Renal pelvis (tissue), 4 donors: Measurements from ENCODE around the gene CEPT1. TPM values are rescaled to one million over a fixed set of nuclear protein-coding genes. Genes with fewer than 3 reads are reported as not detected.
A peak's percentile ranks its signal among the peaks of the same experiment; 100 is the strongest.

ENCODE experiments used
- DNase-seq: peaks from one replicate; pipeline ENCODE4 v3.0.0-alpha.2; 2013
- polyA plus RNA-seq, 3 donors: library from polyadenylated mRNA; unstranded; fragments of 120-200 nt; gene quantifications; one replicate each; pipeline ENCODE4 v1.2.1, GENCODE V29; 2013; ENCODE audit not compliant: insufficient read length in 3 of 3

CEPT1 gene
- polyA plus RNA-seq, 3 donors = 38.0 to 56.0 (median 49.2) TPM

DNA sequence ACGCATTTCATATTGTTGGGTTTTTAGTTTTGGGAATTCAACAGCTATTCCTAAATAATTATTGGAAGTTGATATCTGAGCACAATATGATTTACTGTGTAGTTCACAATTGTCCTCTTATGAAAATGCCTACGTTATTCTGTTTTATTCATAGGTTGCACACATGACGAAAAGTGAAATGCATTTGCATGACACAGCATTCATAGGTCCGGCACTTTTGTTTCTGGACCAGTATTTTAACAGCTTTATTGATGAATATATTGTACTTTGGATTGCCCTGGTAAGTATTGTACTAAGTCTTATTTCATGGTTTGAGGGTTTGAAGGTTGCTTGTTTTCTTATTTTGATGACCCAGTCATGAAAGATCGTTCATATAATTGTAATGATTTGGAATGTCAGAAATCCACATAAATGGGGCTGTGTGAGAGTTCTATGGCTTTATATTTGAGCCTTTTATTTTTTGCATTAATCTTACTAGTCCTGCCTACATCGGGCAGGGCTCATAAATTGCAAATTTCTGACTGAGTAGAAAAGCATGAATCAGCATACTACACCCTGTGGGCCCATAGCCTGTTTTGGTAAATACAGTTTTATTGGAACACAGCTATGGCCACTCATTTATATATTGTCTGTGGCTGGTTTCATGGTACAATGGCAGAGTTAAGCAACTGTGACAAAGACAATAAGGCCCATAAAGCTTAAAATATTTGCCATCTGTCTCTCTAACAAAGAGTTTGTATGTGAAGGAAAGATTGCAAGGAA, 43.5 kb downstream of the CEPT1 start:
- DNase-seq = no peak

DNA sequence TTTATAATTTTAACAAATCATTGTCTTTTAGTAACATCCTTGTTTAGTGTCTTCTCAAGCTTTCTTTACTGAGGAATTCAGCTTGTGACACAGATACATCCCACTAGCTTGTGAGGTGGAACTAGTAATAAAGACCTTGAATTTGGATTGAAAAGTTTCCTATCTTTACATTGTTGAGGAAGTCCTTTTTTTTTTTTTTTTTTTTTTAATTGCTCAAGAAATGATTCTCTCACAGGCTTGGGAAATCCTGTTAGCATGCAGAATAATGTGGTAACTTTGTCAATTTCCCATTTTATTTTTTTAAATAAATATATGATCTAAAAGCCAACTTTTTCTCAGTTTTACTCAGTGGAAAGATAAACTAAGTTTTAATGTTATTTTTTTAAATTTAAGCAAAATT, 44.6 kb downstream of the CEPT1 start:
- no peak for DNase-seq

DNA sequence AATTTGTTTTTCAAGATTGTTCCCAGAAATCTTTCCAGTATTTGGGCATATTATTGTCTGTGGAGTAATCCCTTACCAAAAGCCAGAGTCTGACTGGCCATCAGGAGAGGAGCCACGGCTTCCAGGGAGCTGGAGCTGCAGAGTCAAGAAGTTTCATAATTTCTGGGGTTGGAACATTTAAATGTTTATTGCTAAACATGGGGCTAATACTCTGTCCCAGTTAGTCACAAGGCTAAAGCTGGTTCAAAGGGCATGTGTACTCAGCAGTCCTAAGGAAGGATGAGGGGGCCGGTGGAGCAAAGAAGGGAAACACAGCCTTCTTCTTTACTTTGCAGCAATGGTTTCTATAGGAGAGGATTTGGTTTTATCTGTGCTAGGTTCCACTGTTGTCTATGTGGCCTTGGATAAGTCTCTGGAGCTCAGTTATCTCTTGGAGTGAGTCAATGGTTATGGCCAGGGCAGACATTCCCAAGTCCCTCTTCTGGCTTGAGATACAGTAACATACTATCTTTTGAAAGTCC, 51.0 kb downstream of the CEPT1 start:
- no peak for DNase-seq

DNA sequence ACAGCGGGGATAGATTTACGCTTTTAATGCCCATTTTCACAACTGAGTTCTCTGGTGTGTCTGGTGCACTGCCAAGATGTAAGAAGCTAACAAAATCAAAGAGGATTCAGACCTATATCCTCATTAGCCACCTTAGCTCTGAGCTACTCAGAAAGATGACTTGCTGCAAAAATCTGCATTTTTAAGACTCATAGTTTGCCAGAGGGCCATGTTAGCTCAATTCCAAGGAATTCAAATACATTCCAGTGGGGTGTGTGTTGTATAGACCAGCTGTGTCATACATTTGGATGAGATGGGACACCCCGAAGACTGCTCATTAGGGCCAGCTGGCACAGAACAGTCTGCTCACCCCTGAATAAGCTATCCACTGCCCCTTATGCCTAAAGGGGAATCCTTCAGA, 51.5 kb downstream of the CEPT1 start:
- no peak for DNase-seq

DNA sequence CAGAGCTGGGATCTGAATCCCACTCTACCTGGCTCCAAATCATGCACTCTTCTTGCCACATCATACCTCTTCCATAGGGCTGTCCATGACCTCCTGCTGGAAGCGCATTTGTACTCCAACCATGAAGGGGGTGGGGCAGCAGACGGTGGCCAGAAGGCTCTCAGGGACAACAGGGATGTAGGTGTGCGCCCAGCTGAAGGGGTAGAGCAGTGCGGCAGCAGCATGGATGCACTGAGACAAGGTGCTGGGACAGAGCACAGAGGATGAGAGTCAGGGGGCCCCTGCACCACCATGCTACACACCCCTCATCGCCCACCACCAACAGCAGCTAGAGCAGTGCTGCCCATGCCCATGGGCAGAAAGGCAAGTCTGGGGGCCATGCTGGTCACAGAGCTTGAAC, 52.1 kb downstream of the CEPT1 start:
- DNase-seq = no peak

DNA sequence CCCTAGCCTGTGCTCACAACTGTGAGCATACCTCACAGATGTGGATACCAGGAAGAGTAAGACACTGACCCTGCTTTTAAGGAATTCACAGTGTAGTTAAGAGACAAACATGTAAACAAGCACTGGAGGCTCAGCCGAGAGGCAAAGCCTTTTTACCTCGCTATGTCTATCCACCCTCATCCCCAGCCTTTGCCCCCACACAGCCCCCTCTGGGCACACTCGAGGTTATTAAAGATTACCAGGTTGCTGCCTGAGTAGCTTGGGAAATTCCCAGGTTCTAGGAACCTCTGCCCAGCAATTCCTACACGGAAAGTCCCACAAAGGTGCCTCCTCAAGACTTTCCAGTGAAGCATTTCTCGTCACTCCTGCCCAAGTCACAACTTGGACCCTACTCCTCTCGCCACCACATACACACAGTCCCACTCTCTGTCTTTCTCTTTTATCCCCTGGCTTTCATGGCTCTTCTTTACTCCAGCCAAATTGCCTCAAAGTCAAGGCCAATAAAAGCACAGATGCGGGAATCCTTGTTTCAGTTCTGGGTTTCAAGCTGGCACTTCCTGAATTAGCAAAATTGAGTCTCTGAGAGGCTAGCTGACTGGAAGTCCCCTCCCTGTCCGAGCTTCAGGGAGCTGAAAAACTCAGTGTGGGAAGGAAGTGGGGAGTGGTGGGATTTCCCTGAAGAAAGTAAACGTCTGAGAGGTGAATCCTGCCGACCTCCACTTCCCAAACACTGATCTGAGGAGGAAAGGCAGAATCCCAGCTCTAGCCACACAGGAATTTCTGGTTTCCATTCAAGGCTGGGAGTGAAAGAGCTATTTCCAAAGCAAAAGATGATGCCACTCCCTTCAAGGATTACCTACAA, 52.9 kb downstream of the CEPT1 start:
- DNase-seq = no peak

DNA sequence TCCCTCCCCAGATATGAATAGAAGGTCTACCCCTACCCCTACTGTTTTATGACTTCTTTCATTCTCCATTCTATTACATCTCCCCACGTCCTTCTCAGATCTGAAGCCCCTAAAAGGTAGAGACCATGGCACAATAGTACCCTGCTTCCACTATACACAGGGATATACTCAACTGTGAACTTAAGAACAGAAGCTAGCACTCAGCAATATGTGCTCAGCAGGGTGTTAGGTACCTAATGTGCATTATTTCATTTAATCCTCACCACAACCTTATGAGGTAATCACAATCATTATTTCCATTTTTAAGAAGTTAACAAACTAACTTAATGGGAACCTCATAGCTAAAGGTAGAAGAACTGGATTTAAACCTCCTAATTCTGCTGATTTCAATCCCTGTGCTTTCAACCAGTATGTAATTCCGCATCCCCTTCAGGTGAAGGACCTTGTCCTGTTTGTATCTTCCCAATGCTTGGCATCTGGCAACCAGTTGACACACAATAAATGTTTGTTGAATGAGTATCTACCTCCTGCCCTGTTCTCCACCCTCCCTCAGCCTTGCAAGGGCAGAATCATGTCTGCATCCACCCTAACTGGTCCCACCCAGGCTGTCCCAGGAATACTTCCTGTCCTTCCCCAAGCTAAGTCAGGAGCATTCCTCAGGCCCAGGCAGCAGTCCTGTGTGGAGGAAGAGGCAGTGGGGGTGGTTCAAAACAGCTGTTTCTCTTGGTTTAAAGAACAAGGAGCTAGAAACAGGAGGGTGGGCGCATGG, 53.9 kb downstream of the CEPT1 start:
- DNase-seq = no peak

DNA sequence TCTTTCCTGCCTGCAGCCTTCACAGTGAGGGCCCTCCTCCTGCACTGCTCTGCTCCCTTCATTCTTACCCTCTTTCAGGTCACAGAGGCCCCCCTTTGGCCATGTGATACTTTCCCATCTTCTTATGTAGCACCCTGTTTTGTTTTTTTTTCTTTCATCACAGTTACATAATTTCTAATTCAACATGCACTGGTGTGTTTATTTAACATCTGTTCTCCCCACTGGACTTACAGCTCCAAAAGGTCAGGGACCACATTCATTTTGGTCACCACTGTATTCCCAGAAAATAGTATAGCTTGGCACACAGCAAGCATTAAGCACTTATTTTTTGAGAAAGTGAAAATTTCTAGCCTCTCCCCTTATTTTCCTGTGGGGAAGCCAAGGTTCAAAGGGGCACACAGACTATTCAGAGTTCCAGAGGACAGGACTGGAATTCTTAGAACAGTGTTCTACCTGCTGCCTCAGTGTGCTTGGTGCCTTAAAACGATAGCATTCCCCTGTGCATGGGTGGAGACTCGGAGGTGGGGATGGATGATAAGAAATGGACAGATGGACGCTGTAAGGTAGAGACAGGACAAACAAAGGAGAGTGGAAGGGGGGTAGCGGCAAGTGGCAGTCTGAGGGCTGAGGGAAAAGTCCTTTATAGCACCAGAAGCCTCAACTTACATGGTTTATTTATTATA, 55.1 kb downstream of the CEPT1 start:
- DNase-seq = no peak

DNA sequence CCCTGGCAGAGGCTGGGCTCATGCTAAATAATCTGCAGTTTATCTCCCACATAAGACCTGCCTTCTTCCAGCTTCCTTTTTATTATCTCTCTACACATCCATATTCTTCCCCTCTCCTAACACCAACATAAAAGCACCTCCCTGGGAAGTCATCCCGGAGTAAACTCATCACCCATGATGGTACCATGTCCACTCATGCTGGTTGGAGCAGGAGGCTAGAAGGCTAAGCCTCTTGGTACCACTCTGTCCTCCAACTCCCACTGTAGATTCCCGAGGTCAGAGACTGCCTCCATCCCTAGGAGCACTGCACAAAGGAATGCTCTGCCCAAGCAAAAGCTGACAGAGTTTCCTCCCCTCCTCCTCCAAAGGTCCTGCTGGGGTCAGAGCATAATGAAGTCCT, 56.2 kb downstream of the CEPT1 start:
- DNase-seq = no peak

DNA sequence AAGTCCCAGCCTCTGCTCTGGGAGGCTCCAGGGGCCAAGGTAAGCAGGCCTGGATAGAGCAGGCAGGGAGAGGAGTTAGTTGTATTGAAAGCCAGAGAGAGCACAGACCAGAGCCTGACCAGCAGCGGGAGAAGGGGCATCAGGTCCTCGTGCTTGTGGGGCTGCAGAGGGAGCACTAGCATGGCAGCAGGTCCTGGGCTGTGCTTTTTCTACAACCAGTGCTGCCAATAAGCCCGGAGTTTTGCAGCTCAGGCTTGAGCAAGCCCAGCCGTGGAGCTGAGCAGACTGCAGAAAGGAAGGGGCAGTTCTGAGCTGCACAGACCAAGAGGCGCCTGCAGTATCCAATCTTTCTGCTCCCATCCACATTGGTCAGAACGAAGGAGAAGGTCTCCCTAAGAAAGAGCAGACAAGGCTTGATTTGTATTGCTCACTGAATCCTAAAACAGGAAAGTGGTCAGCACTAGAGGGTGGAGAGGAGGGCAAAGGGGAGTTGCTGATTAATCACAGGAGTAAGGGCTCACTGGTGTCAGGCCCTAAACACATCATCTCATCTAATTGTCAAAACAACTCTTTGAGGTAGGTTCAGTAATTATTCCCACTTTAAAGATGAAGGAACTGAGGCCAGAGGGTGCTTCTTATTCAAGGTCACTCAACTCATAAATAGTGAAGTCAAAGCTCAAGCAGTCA, 57.7 kb downstream of the CEPT1 start:
- no peak for DNase-seq

DNA sequence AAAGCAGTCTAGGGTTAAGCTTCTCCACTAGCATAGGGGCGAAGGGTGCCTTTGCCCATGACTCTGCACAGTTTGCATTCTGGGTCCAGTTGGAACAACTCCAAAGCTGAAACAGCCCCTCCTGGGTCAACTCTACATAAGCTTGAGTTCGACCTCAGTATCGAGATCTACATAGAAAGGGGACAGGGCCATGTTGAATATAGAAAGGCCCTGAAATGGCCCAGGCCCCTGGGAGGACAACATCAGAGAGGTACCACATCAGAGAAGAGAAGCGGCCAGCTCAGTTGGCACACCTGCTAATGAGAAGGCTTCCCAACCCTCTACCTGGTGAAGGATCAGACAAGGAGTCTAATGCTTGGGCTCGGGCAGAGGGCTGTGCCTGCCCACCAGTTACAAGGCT, 58.8 kb downstream of the CEPT1 start:
- DNase-seq = no peak

DNA sequence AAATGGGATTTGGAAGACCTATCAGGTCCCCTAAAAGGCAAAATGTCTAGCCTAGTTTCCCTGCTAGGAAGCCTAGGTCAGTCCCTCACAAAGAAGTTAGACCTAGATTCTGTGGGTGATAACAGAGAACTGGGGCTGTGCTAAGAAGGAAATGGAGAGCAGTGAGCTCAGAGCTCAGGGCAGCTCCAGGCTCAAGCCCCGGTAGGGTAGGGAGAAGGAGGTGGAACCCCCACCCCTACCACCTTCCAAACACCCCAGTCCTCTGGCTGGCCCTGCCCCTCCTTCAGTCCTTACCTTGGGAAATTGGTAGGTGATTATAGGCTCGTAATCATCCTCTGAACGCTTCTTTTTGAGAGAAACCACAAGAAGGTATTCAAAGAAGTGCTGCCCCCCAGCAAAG, 59.3 kb downstream of the CEPT1 start:
- DNase-seq = no peak

DNA sequence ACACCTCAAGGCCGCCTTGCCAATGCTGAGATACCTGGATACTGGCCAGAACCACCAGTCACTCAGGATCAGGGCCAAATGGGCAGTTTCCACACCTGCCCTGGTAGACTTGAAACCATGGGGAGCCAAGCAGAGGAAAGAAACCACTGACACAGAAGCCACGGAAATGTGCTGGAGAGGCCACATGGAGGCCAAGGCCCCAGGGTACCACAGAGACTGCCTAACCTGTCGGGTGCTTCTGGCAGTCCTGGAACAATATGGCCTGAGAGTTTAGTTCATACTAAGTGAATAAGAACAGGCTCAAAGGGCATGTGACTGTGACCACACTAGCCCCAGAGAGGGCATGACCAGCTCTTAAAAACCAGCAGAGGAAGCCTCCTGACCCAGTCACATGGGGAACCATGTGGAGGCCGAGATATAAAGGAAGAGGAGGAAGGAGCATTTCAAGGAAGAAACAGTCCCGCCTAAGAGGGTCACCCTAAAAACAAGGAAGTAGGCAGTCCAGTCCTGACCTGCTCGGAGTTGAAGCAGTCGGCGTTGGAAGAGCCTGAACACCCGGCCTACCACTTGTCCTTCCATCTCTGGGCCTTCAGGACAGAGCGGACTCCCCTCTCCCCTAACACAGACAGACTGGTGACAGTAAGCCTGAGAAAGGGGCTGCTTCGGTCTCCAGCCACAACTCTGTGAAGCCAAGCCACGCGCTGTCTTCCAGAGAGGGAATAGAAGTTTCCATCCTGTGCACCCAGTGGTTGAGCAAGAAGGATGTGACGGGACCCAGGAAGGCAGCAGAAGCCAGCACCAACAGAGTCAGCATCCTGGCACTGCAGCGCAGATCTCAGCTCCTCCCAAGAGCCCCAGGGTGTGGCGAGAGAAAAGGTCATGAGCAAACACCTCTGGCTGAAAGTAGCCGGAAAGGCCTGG, 60.1 kb downstream of the CEPT1 start, which contains the start of gene DENND2D:
Gene DENND2D, minus strand, starts transcription at position 766 of the 921 bp plus-strand sequence. Its CDS starts 187 bp downstream, at position 579.
- DNase-seq = no peak

DNA sequence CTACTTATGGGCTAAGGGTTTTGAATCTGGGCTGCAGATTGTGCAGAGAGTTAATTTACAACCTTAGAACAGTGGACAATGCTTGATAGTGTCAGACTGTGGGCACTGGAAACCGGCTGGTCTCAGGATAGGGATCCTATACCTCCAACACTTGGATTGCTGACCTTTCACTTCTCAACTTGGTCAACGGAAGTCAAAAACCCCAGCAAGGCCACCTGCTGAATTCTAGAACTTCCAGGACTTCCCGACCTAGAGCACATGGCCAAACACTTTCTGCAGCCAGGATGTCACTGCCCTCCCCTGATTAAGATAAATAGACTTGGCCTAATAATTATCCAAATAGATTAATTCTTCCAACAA, 60.8 kb downstream of the CEPT1 start:
- no peak for DNase-seq

DNA sequence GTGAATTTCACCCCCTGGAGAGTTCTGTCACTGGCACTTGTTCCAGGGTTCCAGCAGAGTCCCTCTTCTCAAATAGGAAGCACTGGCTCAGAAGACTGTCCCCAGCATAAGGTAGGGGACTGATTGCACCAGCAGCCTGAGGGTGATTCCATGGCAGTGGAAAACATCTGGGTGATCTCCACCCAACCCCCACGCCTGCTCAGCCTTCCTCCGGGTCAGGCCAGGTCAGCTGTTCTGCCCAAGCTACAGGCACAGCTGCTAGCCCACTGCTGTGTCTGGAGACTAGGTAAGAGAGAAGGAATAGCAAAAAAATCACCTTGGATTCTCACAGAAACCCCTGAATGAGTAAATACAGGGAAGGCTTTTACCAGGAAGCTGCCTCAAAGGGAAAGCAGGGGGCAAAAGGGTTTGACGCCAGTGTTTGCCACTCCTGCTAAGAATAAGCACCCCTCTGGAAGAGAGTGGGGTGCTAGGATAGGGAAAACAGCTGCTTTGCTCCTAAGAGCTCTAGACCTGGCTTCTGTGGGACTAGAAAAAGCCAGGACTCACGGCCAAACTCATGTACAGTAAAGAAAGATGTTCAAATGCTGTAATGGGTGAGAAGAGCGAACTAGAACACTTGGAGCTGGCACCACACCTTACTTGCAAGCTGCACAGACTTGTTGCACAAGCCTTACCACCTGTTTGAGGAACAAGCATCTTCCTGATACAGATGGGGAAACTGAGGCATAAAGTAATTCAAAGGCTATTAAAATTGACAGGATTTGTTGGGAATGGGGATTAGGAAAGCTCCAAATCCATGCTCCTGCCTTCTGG, 61.5 kb downstream of the CEPT1 start:
- no peak for DNase-seq

DNA sequence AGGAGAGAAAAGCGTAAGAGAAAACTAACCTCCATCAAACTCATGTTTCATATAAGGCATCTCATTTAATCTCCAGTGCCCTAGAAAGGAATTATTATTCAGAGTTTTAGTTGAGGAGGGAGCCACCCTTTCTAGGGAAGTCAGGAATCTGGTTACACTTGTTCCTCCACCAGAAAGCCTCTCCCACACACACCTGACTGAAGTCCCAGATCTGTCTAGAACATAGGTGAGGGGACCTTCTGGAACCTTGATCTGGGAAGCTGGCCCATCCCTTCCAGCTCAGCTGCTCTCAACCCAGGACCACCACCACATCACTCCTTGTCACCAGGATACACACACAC, 62.3 kb downstream of the CEPT1 start:
- no peak for DNase-seq

DNA sequence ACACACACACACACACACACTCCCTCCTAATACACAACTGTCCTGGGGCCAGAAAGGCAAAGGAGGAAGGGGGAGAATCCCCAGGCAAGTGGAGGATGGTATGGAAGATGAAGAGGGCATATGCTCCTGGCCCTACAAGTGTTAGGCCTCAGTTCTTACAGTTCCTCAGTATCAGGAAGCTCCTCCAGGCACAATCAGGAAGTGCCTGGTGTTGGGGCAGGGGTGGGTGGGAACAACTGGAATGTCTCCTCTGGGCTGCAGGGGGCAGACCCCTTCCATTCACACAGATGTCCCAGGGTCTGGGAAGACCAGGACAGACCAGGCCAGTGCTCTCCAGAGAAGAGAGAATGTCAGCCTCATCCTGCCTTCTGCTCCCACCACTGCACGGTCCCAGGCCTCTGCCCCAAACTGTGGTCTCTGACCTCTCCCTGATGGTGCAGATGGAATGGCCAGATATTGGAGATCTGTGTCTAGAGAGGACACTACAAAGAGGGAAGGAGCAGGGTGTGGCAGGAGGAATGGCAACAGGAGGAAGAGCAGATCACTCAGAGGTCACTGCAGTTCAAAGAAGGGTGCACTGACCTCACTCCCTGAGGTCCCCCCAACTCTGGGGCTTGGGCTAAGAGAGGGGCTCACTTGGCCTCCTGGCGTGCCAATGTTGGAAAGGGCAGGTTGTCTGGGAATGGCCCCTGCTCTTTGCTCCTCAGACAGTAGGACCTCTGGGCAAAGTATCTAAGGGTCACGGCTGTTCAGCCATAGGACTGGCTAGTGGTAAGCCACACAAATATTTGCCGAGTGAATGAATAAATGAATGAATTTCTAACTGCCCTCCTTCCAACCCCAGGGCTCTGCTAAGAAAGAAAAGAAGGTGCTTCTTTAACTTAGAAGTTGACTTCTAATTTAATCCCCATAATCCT, 62.9 kb downstream of the CEPT1 start:
- no peak for DNase-seq

DNA sequence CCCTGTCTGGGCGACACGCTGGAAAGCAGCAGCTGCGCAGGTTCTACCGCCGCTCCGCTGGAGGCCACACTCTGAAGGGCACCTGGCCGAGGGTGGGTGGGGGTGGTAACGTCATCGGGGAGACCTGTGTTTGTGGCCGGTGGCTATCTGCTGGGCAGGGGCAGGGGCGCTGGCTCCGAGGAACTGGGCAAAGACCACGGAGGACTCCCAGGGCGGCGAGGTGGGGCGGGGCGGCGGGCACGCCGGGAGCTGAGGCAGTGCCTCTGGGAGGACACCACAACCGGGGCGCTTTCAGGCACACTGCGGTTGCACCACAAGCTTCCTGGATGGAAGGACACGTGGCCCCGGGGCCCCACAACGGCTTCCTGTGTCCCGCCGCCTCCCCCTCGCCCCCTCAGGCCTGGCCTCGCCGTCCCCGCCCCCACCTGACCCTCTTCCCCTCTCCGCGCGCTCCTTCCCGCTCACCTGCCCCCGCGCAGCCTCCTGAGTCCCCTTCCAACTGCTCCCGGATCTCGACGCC, 63.7 kb downstream of the CEPT1 start:
- DNase-seq = peak; percentile 28
